Type B pancreatic cell (in vitro differentiated cells): ENCODE data around the gene LRRC8B. TPM values are rescaled to one million over a fixed set of nuclear protein-coding genes. Genes with fewer than 3 reads are reported as not detected.

ENCODE experiments used
- DNase-seq: peaks from one replicate; pipeline ENCODE4 v3.0.0; 2021; ENCODE audit warnings: mixed read lengths; ENCODE audit not compliant: unreplicated experiment; ENCODE audit errors: extremely low spot score
- H3K27ac Mint-ChIP-seq: 2 replicates; pipeline ENCODE4 v1.8.0; 2021; ENCODE audit warnings: mild to moderate bottlenecking, mixed read lengths
- H3K27me3 Mint-ChIP-seq: 2 replicates; pipeline ENCODE4 v1.8.0; 2021; ENCODE audit warnings: mixed read lengths
- H3K36me3 Mint-ChIP-seq: 2 replicates; pipeline ENCODE4 v1.8.0; 2021; ENCODE audit warnings: mixed read lengths
- H3K4me1 Mint-ChIP-seq: one replicate; pipeline ENCODE4 v1.8.0; 2021; ENCODE audit warnings: mixed read lengths; ENCODE audit not compliant: unreplicated experiment
- H3K4me3 Mint-ChIP-seq: 2 replicates; pipeline ENCODE4 v1.8.0; 2021; ENCODE audit warnings: mild to moderate bottlenecking, mixed read lengths
- H3K9me3 Mint-ChIP-seq: 2 replicates; pipeline ENCODE4 v1.8.0; 2021; ENCODE audit warnings: mixed read lengths
- CTCF ChIP-seq: fragments of 200-600 bp; sonication (generic); conservative IDR thresholded peaks from 2 replicates; pipeline ENCODE4 v1.5.0; 2021; ENCODE audit warnings: antibody characterized with exemption, mild to moderate bottlenecking
- long read RNA-seq: library from polyadenylated mRNA; unstranded; transcript quantifications from one replicate; pipeline ENCODE4 v2.0.0, GENCODE V29; 2020
- total RNA-seq: library from RNA; stranded (reverse); gene quantifications from 2 replicates; pipeline ENCODE4 v1.2.1, GENCODE V29; 2021; ENCODE audit warnings: low replicate concordance

Gene LRRC8B
- 12.2 and 13.1 TPM in 2 replicates for total RNA-seq
- long read RNA-seq, partial matches to known transcripts = 2 of 5 reads
- long read RNA-seq, other reads (novel, unspliced or antisense) = 3 of 5 reads

- Mint-ChIP-seq H3K9me3 (no peaks in the 10 kb centered on the region), H3K36me3 (no peaks in the 10 kb centered on the region), H3K4me1 (peaks cover 15% of the 10 kb centered on the region), H3K4me3 (peak within 1 kb of the TSS; percentile 90), H3K27ac (peak within 1 kb of the TSS; percentile 86), H3K27me3 (no peaks in the 10 kb centered on the region)
- peak; percentile 90 for DNase-seq
- TF ChIP-seq CTCF = no peak
These were observed at the start of gene LRRC8B for GRCh38 chr1:89524369-89525168. TSS of gene LRRC8B (plus strand) at chr1:89524829. CDS start at chr1:89582651, 57,822 bp downstream.

GRCh38 chr1:89475269-89475668 is 49.4 kb upstream of the LRRC8B start:
- Mint-ChIP-seq H3K4me1 (no peaks in the 10 kb centered on the region), H3K27me3 (no peaks in the 10 kb centered on the region), H3K27ac (no peak overlapping the region), H3K36me3 (no peaks in the 10 kb centered on the region), H3K4me3 (no peak overlapping the region), H3K9me3 (no peaks in the 10 kb centered on the region)
- DNase-seq = no peak
- no peak for TF ChIP-seq CTCF

- Mint-ChIP-seq H3K4me1 (no peaks in the 10 kb centered on the region), H3K36me3 (no peaks in the 10 kb centered on the region), H3K27ac (no peak overlapping the region), H3K27me3 (no peaks in the 10 kb centered on the region), H3K4me3 (no peak overlapping the region), H3K9me3 (no peaks in the 10 kb centered on the region)
- no peak for DNase-seq
- no peak for TF ChIP-seq CTCF
These were observed 48.6 kb upstream of the LRRC8B start for GRCh38 chr1:89476072-89476471.

- peaks cover 5% of the 10 kb centered on the region for H3K9me3 Mint-ChIP-seq
- H3K36me3 Mint-ChIP-seq = no peaks in the 10 kb centered on the region
- DNase-seq = no peak
- no peaks in the 10 kb centered on the region for H3K27me3 Mint-ChIP-seq
- H3K4me1 Mint-ChIP-seq = no peaks in the 10 kb centered on the region
- peak; percentile 91 for TF ChIP-seq CTCF
- H3K27ac Mint-ChIP-seq = no peak overlapping the region
- no peak overlapping the region for H3K4me3 Mint-ChIP-seq
These were observed 41.4 kb upstream of the LRRC8B start for GRCh38 chr1:89483010-89483756.

- Mint-ChIP-seq H3K9me3 (peaks cover 5% of the 10 kb centered on the region), H3K27ac (no peak overlapping the region), H3K36me3 (no peaks in the 10 kb centered on the region), H3K4me3 (no peak overlapping the region), H3K4me1 (no peaks in the 10 kb centered on the region), H3K27me3 (peaks cover 3% of the 10 kb centered on the region)
- no peak for DNase-seq
- no peak for TF ChIP-seq CTCF
These were observed 40.9 kb upstream of the LRRC8B start for GRCh38 chr1:89483757-89484077.
